Measurements from ENCODE around the gene CSTA. TPM values are rescaled to one million over a fixed set of nuclear protein-coding genes. Genes with fewer than 3 reads are reported as not detected.

The CSTA gene
- total and polyA plus RNA-seq, 2 of the 13 experiments (the other 11 are each of a cell fraction or from before 2014, with no cell fraction given): 3.9 to 11.0 TPM

DNA sequence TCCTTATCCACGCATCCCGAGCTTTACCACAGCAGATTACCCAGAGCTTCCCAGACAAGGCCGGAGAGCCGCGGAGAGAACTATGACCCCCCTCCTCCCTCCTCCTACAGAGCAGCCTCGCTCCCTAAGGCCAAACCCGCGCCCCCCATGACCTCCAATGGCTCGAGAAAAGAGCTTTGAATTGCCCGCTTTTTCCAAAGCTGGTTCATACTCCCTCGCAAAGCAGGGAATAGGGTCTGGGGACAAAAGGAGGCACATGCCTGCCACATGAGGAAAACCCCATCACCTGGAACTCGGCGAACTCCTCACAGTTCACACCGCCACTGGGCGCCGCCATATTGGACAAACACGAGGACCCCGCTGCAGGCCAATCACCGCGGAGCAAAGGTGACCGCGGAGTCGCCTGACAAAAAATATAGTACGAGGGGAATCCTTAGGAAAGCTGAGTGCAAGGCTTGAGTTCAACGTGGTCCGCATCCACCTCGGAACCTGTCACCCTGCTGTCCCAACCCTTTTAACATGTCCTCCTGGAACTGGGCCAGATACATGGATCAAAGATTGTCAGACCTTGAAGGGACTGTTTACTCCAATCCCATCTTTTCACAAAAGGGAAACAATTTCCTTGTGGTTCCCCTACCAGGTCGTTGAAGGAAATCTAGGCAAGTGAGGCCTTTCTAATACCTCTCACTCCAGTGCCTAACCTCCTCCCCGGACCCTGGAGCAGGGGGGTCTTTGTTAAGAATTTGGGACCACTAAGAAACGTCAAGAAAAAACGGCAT lies 58.0 kb downstream of the CSTA start, which contains the start of gene MIX23 (continued):
- TF ChIP-seq, protein P1, sequence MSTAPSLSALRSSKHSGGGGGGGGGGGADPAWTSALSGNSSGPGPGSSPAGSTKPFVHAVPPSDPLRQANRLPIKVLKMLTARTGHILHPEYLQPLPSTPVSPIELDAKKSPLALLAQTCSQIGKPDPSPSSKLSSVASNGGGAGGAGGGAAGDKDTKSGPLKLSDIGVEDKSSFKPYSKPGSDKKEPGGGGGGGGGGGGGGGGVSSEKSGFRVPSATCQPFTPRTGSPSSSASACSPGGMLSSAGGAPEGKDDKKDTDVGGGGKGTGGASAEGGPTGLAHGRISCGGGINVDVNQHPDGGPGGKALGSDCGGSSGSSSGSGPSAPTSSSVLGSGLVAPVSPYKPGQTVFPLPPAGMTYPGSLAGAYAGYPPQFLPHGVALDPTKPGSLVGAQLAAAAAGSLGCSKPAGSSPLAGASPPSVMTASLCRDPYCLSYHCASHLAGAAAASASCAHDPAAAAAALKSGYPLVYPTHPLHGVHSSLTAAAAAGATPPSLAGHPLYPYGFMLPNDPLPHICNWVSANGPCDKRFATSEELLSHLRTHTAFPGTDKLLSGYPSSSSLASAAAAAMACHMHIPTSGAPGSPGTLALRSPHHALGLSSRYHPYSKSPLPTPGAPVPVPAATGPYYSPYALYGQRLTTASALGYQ (CRISPR knock-in tag; IDR thresholded peaks at IDR 0.05): no peak
- 0 out of 2 replicates have a peak, but pooled peaks have one; percentile 56 for TF ChIP-seq CHD4 (IDR thresholded peaks at IDR 0.05; ENCODE audit: borderline replicate concordance, low read length)
- no peak for TF ChIP-seq CEBPB (IDR thresholded peaks at IDR 0.05; ENCODE audit: borderline replicate concordance, low read depth, low read length)
- no peak for TF ChIP-seq ZBTB8A (CRISPR knock-in tag; IDR thresholded peaks at IDR 0.05; ENCODE audit: borderline replicate concordance, low read depth)
- TF ChIP-seq ZSCAN25 (CRISPR knock-in tag; IDR thresholded peaks at IDR 0.05): 0 out of 2 replicates have a peak, but pooled peaks have one; percentile 22
- no peak for TF ChIP-seq ATF5 (CRISPR knock-in tag; IDR thresholded peaks at IDR 0.05; ENCODE audit: low read depth)
- TF ChIP-seq RFXANK (CRISPR knock-in tag; IDR thresholded peaks at IDR 0.05): no peak
- peak; percentile 90 for TF ChIP-seq PHF8 (CRISPR knock-in tag; IDR thresholded peaks at IDR 0.05)
- TF ChIP-seq STAT6 (CRISPR knock-in tag; IDR thresholded peaks at IDR 0.05; ENCODE audit: borderline replicate concordance): no peak
- TF ChIP-seq THYN1 (CRISPR knock-in tag; IDR thresholded peaks at IDR 0.05; ENCODE audit: borderline replicate concordance, low read depth): no peak
- no peak for TF ChIP-seq PAX8 (CRISPR knock-in tag; IDR thresholded peaks at IDR 0.05; ENCODE audit: borderline replicate concordance)
- TF ChIP-seq ZNF615 (CRISPR knock-in tag; IDR thresholded peaks at IDR 0.05; ENCODE audit: borderline replicate concordance): peak; percentile 77; the same call in 1 of the 2 replicates
- no peak for TF ChIP-seq CERS6 (CRISPR knock-in tag; IDR thresholded peaks at IDR 0.05)
- peak; percentile 74; the same call in 1 of the 2 replicates for TF ChIP-seq GZF1 (CRISPR knock-in tag; IDR thresholded peaks at IDR 0.05)
- no peak for TF ChIP-seq FOXP1 (IDR thresholded peaks at IDR 0.05)
- 0 out of 2 replicates have a peak, but pooled peaks have one; percentile 35 for TF ChIP-seq FOXP1 (CRISPR knock-in tag; IDR thresholded peaks at IDR 0.05)
- no peak for TF ChIP-seq ZNF512B (CRISPR knock-in tag; IDR thresholded peaks at IDR 0.05; ENCODE audit: borderline replicate concordance)
- TF ChIP-seq ZNF792 (CRISPR knock-in tag; IDR thresholded peaks at IDR 0.05): no peak
- no peak; the same call in none of the 2 replicates for TF ChIP-seq DNMT3B (CRISPR knock-in tag; conservative IDR thresholded peaks at IDR 0.05)

All from HepG2 (cell line).